NB4 (cell line): ENCODE measurements around the gene KIF6.

ENCODE experiments used
- POLR2A ChIP-seq: IDR thresholded peaks from 2 replicates; pipeline ENCODE4 v1.6.1; 2011; ENCODE audit warnings: mild to moderate bottlenecking; ENCODE audit not compliant: insufficient read length; ENCODE audit errors: extremely low read depth
- TF ChIP-seq, protein P1 (sequence below): IDR thresholded peaks from one replicate; pipeline ENCODE4 v1.5.1; 2012; ENCODE audit warnings: low read depth, low read length

DNA sequence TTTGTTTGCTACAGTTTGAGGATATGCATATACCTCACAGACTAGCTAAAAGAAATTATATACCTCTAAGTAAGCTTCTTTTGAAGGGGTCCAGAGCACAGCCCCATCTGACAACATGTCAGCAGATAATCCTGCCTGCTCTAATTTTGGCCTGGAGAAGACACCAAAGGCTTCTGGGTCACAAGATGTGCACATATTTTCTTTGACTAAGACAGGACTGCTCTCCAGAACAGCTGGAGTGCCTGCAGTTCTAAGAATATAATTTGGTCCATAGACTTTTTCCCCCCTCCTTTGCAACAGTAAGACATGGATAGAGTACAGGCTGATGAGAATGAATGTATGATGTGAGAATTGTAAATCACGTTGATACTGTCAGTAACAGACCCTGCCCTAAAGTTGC lies 294.8 kb downstream of the KIF6 start:
- TF ChIP-seq, protein P1, sequence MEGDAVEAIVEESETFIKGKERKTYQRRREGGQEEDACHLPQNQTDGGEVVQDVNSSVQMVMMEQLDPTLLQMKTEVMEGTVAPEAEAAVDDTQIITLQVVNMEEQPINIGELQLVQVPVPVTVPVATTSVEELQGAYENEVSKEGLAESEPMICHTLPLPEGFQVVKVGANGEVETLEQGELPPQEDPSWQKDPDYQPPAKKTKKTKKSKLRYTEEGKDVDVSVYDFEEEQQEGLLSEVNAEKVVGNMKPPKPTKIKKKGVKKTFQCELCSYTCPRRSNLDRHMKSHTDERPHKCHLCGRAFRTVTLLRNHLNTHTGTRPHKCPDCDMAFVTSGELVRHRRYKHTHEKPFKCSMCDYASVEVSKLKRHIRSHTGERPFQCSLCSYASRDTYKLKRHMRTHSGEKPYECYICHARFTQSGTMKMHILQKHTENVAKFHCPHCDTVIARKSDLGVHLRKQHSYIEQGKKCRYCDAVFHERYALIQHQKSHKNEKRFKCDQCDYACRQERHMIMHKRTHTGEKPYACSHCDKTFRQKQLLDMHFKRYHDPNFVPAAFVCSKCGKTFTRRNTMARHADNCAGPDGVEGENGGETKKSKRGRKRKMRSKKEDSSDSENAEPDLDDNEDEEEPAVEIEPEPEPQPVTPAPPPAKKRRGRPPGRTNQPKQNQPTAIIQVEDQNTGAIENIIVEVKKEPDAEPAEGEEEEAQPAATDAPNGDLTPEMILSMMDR: no peak
- no peak for TF ChIP-seq POLR2A
